Neural cell (in vitro differentiated cells): ENCODE data around the gene KIF6. TPM values are rescaled to one million over a fixed set of nuclear protein-coding genes. Genes with fewer than 3 reads are reported as not detected.

Experiments
- H2AFZ ChIP-seq: fragments of 200-600, 300-800 bp; sonication (generic), shearing (Covaris generic); 2 replicates; pipeline ENCODE4 v1.6.0; 2014; ENCODE audit warnings: low read depth, mild to moderate bottlenecking, antibody characterized with exemption, low read length, moderate library complexity
- H3F3A ChIP-seq: fragments of 200-600 bp; shearing (Covaris generic); 2 replicates; pipeline ENCODE4 v1.6.1; 2016; ENCODE audit warnings: mild to moderate bottlenecking, moderate library complexity, mixed read lengths, antibody characterized with exemption, low read length; ENCODE audit not compliant: insufficient read depth, poor library complexity, severe bottlenecking
- H3K27ac ChIP-seq: fragments of 200-600, 300-800 bp; sonication (generic), shearing (Covaris generic); 2 replicates; pipeline ENCODE4 v1.5.1; 2014; ENCODE audit warnings: mild to moderate bottlenecking, low read length, moderate library complexity
- H3K27me3 ChIP-seq: fragments of 300-800, 200-600 bp; sonication (generic), shearing (Covaris generic); 2 replicates; pipeline ENCODE4 v1.6.0; 2014; ENCODE audit warnings: mild to moderate bottlenecking, low read depth, low read length, moderate library complexity; ENCODE audit not compliant: insufficient read depth
- H3K36me3 ChIP-seq: fragments of 300-800, 200-600 bp; sonication (generic), shearing (Covaris generic); 2 replicates; pipeline ENCODE4 v1.5.1; 2014; ENCODE audit warnings: mild to moderate bottlenecking, antibody characterized with exemption, low read length, moderate library complexity; ENCODE audit not compliant: insufficient read depth
- H3K4me2 ChIP-seq: fragments of 300-800, 200-600 bp; sonication (generic), shearing (Covaris generic); 2 replicates; pipeline ENCODE4 v1.6.0; 2014; ENCODE audit warnings: mild to moderate bottlenecking, low read length
- H3K4me3 ChIP-seq: fragments of 300-800, 200-600 bp; sonication (generic), shearing (Covaris generic); 2 replicates; pipeline ENCODE4 v1.5.1; 2014; ENCODE audit warnings: mild to moderate bottlenecking, low read length, moderate library complexity
- H3K79me2 ChIP-seq: fragments of 200-600 bp; shearing (Covaris generic); replicated peaks from 2 replicates; pipeline ENCODE4 v1.6.0; 2014; ENCODE audit warnings: mild to moderate bottlenecking, low read length, moderate library complexity; ENCODE audit not compliant: insufficient read depth
- H3K9ac ChIP-seq: fragments of 300-800, 200-600 bp; sonication (generic), shearing (Covaris generic); 2 replicates; pipeline ENCODE4 v1.6.1; 2016; ENCODE audit warnings: mild to moderate bottlenecking, low read length, mixed read lengths
- H3K9me2 ChIP-seq: fragments of 200-600 bp; shearing (Covaris generic); 2 replicates; pipeline ENCODE4 v1.6.1; 2016; ENCODE audit warnings: mild to moderate bottlenecking, low read length, mixed read lengths; ENCODE audit not compliant: insufficient read depth
- H3K9me3 ChIP-seq: fragments of 200-600, 300-800 bp; sonication (generic), shearing (Covaris generic); 2 replicates; pipeline ENCODE4 v1.6.1; 2016; ENCODE audit warnings: mild to moderate bottlenecking, mixed run types, low read length, moderate library complexity, mixed read lengths
- H4K20me1 ChIP-seq: fragments of 200-600 bp; shearing (Covaris generic); 2 replicates; pipeline ENCODE4 v1.6.1; 2016; ENCODE audit warnings: mild to moderate bottlenecking, mixed run types; ENCODE audit not compliant: insufficient read depth
- CTCF ChIP-seq: fragments of 450-650 bp; IDR thresholded peaks from 2 replicates; pipeline ENCODE4 v1.5.1; 2014; ENCODE audit warnings: antibody characterized with exemption, mild to moderate bottlenecking, moderate library complexity; ENCODE audit not compliant: poor library complexity, severe bottlenecking
- EP300 ChIP-seq: fragments of 450-650 bp; conservative IDR thresholded peaks from 2 replicates; pipeline ENCODE4 v1.6.1; 2014; ENCODE audit warnings: antibody characterized with exemption, mild to moderate bottlenecking, moderate library complexity; ENCODE audit not compliant: poor library complexity, severe bottlenecking
- EZH2 ChIP-seq: fragments of 200-600, 300-800 bp; shearing (Covaris generic), sonication (generic); IDR thresholded peaks from 2 replicates; pipeline ENCODE4 v1.6.1; 2014; ENCODE audit warnings: antibody characterized with exemption, low read length, borderline replicate concordance, mild to moderate bottlenecking; ENCODE audit not compliant: insufficient read depth, poor library complexity, severe bottlenecking
- MXI1 ChIP-seq: fragments of 450-650 bp; conservative IDR thresholded peaks from 2 replicates; pipeline ENCODE4 v1.6.1; 2014; ENCODE audit warnings: antibody characterized with exemption, mild to moderate bottlenecking; ENCODE audit not compliant: poor library complexity, severe bottlenecking
- POLR2AphosphoS5 ChIP-seq: IDR thresholded peaks from 2 replicates; pipeline ENCODE4 v1.6.1; 2012
- RAD21 ChIP-seq: fragments of 450-650 bp; conservative IDR thresholded peaks from 2 replicates; pipeline ENCODE4 v1.6.1; 2014; ENCODE audit warnings: antibody characterized with exemption, mild to moderate bottlenecking, moderate library complexity
- REST ChIP-seq: IDR thresholded peaks from 2 replicates; pipeline ENCODE4 v1.6.1; 2012; ENCODE audit warnings: borderline replicate concordance
- SMC3 ChIP-seq: fragments of 450-650 bp; conservative IDR thresholded peaks from 2 replicates; pipeline ENCODE4 v1.6.1; 2014; ENCODE audit warnings: antibody characterized with exemption, mild to moderate bottlenecking, moderate library complexity; ENCODE audit not compliant: poor library complexity
- TAF1 ChIP-seq: IDR thresholded peaks from 2 replicates; pipeline ENCODE4 v1.6.1; 2012; ENCODE audit warnings: low read depth
- polyA plus RNA-seq: library from polyadenylated mRNA; depleted of rRNA; stranded (reverse); fragments of >200 nt; gene quantifications from 2 replicates; pipeline ENCODE4 v1.2.3, GENCODE V29; 2014

Gene KIF6
- polyA plus RNA-seq, 1 donor from 2014 or later, result 2.1 TPM

DNA sequence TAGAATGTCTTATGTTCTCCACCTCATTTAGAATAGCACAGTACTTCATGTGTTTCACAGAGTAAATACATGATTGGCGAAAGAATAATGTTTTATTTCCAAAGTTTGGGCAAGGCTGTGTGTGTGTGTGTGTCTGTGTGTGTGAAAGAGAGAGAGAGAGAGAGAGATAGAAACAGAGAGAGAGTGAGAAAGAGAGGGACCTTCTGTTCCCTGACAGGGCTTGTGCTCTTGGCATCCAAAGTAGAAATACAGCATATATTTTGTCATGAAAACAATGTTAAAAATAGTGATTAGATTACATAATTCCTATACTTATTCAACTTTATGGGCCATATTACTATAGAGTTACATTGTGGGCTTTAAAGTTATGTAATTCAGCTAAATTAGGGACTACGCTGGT, 201.2 kb downstream of the KIF6 start:
- Histone ChIP-seq H3K27me3 (no peaks in the 10 kb centered on the region), H3F3A (no peaks in the 10 kb centered on the region), H3K9ac (no peak overlapping the region), H3K9me2 (no peaks in the 10 kb centered on the region), H3K4me2 (no peak overlapping the region), H3K27ac (no peak overlapping the region), H3K36me3 (no peaks in the 10 kb centered on the region), H4K20me1 (no peaks in the 10 kb centered on the region), H3K9me3 (no peaks in the 10 kb centered on the region), H2AFZ (no peak overlapping the region), H3K79me2 (no peaks in the 10 kb centered on the region), H3K4me3 (no peak overlapping the region)
- TF ChIP-seq SMC3 (no peak), RAD21 (no peak), TAF1 (no peak), POLR2AphosphoS5 (no peak), CTCF (no peak), EZH2 (no peak), EP300 (no peak), MXI1 (no peak), REST (no peak)

DNA sequence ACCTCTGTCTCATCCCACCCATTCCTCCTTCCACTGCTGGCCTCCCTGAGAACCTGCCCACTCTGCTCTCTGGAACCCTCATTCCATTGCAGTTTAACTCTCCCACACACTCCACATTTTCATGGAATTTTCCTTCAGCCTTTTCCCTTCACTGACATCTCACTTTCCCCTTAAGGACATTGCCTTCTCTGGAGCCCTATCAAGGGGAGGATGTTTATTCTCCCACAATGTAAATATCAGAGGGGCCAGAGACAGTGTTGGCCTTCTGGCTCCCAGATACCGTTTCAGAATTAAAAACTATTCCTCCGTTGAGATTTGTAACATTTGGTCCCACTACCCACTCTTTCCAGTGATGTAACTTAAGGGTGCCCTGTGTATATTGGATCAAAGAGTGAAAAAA, 203.2 kb downstream of the KIF6 start:
- no peak overlapping the region for H3K9ac ChIP-seq
- no peaks in the 10 kb centered on the region for H3F3A ChIP-seq
- H3K9me2 ChIP-seq, result no peaks in the 10 kb centered on the region
- H2AFZ ChIP-seq, result no peak overlapping the region
- H3K27me3 ChIP-seq, result no peaks in the 10 kb centered on the region
- no peaks in the 10 kb centered on the region for H3K9me3 ChIP-seq
- no peak for TF ChIP-seq TAF1
- TF ChIP-seq RAD21, result no peak
- no peak for TF ChIP-seq EP300
- TF ChIP-seq POLR2AphosphoS5, result no peak
- no peak for TF ChIP-seq SMC3
- no peak for TF ChIP-seq CTCF
- no peak for TF ChIP-seq MXI1
- TF ChIP-seq EZH2, result no peak
- no peak for TF ChIP-seq REST
- no peak overlapping the region for H3K4me3 ChIP-seq
- H3K4me2 ChIP-seq, result no peak overlapping the region
- H3K36me3 ChIP-seq, result no peaks in the 10 kb centered on the region
- no peaks in the 10 kb centered on the region for H3K79me2 ChIP-seq
- no peak overlapping the region for H3K27ac ChIP-seq
- H4K20me1 ChIP-seq, result no peaks in the 10 kb centered on the region
